Left lung (tissue), 10 donors: ENCODE results near the gene ATAD2B. TPM values are rescaled to one million over a fixed set of nuclear protein-coding genes. Genes with fewer than 3 reads are reported as not detected.
A peak's percentile ranks its signal among the peaks of the same experiment; 100 is the strongest.

Experiments used
- ATAC-seq: fragments of 200-7000 bp; cut with Tn5 transposase; one replicate; pipeline ENCODE4 v1.9.1; 2020; ENCODE audit warnings: moderate library complexity
- DNase-seq, 4 donors: peaks; one replicate each; pipeline ENCODE4 v3.0.0-alpha.2; 2013 to 2020
- H3K27ac ChIP-seq, 2 donors: fragments of 200-600 bp; sonication (generic) in 1 of 2; one replicate each; pipeline versions ENCODE4 v1.5.0 to v1.8.0; 2020 to 2021
- H3K27me3 ChIP-seq, 2 donors: fragments of 200-600 bp; sonication (generic) in 1 of 2; one replicate each; pipeline versions ENCODE4 v1.5.0 to v1.8.0; 2020 to 2021
- H3K36me3 ChIP-seq, 2 donors: fragments of 200-600 bp; sonication (generic) in 1 of 2; one replicate each; pipeline versions ENCODE4 v1.5.0 to v1.8.0; 2020 to 2021
- H3K4me1 ChIP-seq, 2 donors: fragments of 200-600 bp; one replicate each; pipeline ENCODE4 v1.8.0; 2021
- H3K4me3 ChIP-seq, 2 donors: fragments of 200-600 bp; sonication (generic) in 1 of 2; one replicate each; pipeline versions ENCODE4 v1.5.0 to v1.8.0; 2020 to 2021; ENCODE audit warnings: mild to moderate bottlenecking in 1 of 2
- H3K9me3 ChIP-seq, 2 donors: fragments of 200-600 bp; sonication (generic) in 1 of 2; one replicate each; pipeline versions ENCODE4 v1.5.0 to v1.8.0; 2020 to 2021
- intact Hi-C, 2 donors: fragments of 100-400 bp; cut with DNase I; formaldehyde crosslinking; loops; one replicate each; pipeline versions ENCODE4 v1.11.2 to v1.14.2; 2022
- polyA plus RNA-seq, 6 donors: library from polyadenylated mRNA; unstranded; fragments of 120-200 nt; gene quantifications; one replicate each; pipeline ENCODE4 v1.2.1, GENCODE V29; 2013; ENCODE audit not compliant: insufficient read length in 6 of 6
- total RNA-seq, 2 donors: library from RNA; stranded (reverse); fragmentation: NEBNext Ultra II Directional; extraction: Animal tissue kit (Norgen Biotek cat#: 25700); gene quantifications; one replicate each; pipeline ENCODE4 v1.2.1, GENCODE V29; 2021
- TF ChIP-seq, protein P1 (sequence below), 2 donors: fragments of 200-600 bp; sonication (generic) in 1 of 2; IDR thresholded peaks; one replicate each; pipeline versions ENCODE4 v1.5.0 to v1.8.0; 2021; ENCODE audit warnings: antibody characterized with exemption in 2 of 2
- donor health status: DM: no; HTN: yes; CAD: no.
- donor health status: DM: no; HTN: no; CAD: no.

The ATAD2B gene
- total and polyA plus RNA-seq, 8 donors, result 20.1 to 27.4 (median 24.6) TPM

DNA sequence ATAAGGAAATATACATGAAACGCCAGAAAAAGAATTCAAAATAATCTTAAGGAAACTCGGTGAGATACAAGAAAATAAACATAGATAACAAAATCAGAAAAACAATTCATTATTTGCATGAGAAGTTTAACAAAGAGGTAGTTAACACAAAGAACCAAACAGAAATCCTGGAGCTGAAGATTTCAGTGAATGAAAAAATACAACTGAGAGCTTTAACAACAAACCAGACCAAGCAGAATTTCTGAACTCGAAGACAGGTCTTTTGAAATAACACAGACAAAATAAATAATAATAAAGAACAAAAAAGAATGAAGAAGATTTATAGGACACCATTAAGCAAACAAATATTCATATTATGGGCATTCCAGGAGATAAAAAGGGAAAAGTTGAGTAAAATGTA is 204.7 kb downstream of the ATAD2B start:
- TF ChIP-seq, protein P1, sequence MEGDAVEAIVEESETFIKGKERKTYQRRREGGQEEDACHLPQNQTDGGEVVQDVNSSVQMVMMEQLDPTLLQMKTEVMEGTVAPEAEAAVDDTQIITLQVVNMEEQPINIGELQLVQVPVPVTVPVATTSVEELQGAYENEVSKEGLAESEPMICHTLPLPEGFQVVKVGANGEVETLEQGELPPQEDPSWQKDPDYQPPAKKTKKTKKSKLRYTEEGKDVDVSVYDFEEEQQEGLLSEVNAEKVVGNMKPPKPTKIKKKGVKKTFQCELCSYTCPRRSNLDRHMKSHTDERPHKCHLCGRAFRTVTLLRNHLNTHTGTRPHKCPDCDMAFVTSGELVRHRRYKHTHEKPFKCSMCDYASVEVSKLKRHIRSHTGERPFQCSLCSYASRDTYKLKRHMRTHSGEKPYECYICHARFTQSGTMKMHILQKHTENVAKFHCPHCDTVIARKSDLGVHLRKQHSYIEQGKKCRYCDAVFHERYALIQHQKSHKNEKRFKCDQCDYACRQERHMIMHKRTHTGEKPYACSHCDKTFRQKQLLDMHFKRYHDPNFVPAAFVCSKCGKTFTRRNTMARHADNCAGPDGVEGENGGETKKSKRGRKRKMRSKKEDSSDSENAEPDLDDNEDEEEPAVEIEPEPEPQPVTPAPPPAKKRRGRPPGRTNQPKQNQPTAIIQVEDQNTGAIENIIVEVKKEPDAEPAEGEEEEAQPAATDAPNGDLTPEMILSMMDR (IDR thresholded peaks at IDR 0.05), result no peak

DNA sequence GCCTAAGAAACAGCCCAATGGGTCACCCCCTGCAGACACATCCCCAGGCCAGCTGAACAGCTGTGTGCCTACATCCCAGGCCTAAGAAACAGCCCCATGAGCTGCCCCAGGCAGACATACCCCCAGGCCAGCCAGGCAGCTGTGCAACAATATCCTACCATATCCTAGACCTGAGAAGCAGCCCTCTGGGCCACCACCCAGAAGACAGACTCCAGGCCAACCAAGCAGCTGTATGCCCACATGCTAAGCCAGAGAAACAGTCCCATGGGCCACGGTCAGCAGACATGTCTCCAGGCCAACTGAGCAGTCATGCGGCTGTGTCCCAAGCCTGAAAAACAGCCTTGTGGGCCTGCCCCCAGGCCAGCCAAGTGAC is 205.5 kb downstream of the ATAD2B start:
- Histone ChIP-seq H3K4me1 (no peaks in the 10 kb centered on the region), H3K27me3 (no peaks in the 10 kb centered on the region), H3K9me3 (peaks cover 0 to 20% of the 10 kb centered on the region in 2 donors), H3K4me3 (no peak overlapping the region), H3K27ac (no peak overlapping the region), H3K36me3 (peaks cover 0 to 21% of the 10 kb centered on the region in 2 donors)
- DNase-seq (no peak), ATAC-seq (no peak)
- intact Hi-C loops, result no loop called here
- TF ChIP-seq, protein P1 (IDR thresholded peaks at IDR 0.05), result no peak

More for the DNA sequence above, 204.7 kb downstream of the ATAD2B start:
- no peak for DNase-seq
- no peak overlapping the region for H3K27ac ChIP-seq
- no peak overlapping the region for H3K4me3 ChIP-seq
- no peaks in the 10 kb centered on the region for H3K27me3 ChIP-seq
- H3K36me3 ChIP-seq, result peaks cover 0 to 21% of the 10 kb centered on the region in 2 donors
- no peaks in the 10 kb centered on the region for H3K4me1 ChIP-seq
- no peak for ATAC-seq
- intact Hi-C loops, result no loop called here
- H3K9me3 ChIP-seq, result peaks cover 0 to 20% of the 10 kb centered on the region in 2 donors

DNA sequence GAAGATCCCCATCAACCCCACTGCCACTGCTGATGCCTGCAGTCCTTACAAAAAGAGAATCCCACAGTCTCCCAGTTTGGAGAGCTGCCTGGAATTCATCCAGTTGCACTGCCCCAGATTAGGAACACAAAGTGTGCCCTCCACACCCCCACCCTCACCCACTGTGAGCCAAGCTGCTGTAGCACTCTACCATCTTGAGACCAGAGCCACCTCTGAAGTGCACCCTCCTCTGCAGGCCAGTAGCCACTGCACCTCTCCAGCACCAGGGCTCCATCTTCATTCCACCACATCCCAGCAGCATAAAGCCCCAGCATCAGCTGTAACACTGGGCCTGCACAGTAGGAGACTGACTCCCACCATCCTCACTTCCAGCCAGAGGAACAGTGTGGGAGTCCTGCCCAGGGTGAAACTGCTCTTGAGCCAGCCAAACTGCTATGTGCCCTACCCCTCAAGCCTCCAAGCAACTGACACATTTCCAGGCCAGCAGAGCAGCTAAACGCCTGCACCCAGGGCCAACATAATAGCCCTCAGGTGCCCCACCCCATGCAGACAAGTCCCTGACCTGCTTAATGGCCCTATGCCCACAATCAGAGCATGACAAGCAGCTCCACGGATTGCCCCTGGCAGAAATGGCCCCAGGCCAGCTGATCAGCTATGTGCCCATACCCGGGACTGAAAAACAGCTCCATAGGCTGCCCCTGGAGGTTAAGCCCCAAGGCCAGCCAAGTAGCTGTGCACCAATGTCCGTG is 206.0 kb downstream of the ATAD2B start:
- no peaks in the 10 kb centered on the region for H3K4me1 ChIP-seq
- peaks cover 0 to 16% of the 10 kb centered on the region in 2 donors for H3K36me3 ChIP-seq
- no peaks in the 10 kb centered on the region for H3K27me3 ChIP-seq
- H3K4me3 ChIP-seq, result no peak overlapping the region
- intact Hi-C loops, result no loop called here
- ATAC-seq, result peak; percentile 75
- TF ChIP-seq, protein P1 (IDR thresholded peaks at IDR 0.05), result no peak
- peaks cover 0 to 20% of the 10 kb centered on the region in 2 donors for H3K9me3 ChIP-seq
- H3K27ac ChIP-seq, result no peak overlapping the region
- DNase-seq, result no peak

- no peaks in the 10 kb centered on the region for H3K4me1 ChIP-seq
- H3K4me3 ChIP-seq, result no peak overlapping the region
- DNase-seq (no peak), ATAC-seq (no peak)
- no peaks in the 10 kb centered on the region for H3K27me3 ChIP-seq
- H3K27ac ChIP-seq, result no peak overlapping the region
- peaks cover 0 to 16% of the 10 kb centered on the region in 2 donors for H3K36me3 ChIP-seq
- intact Hi-C loops, result no loop called here
- TF ChIP-seq, protein P1 (IDR thresholded peaks at IDR 0.05), result no peak
- H3K9me3 ChIP-seq, result peaks cover 0 to 20% of the 10 kb centered on the region in 2 donors
Observed at GRCh38 chr2:23719716-23720115, 207.2 kb downstream of the ATAD2B start.

- H3K27ac ChIP-seq, result no peak overlapping the region
- H3K36me3 ChIP-seq, result peaks cover 0 to 16% of the 10 kb centered on the region in 2 donors
- H3K4me1 ChIP-seq, result no peaks in the 10 kb centered on the region
- no peaks in the 10 kb centered on the region for H3K27me3 ChIP-seq
- no peak overlapping the region for H3K4me3 ChIP-seq
- no peak for DNase-seq
- ATAC-seq, result no peak
- peaks cover 0 to 16% of the 10 kb centered on the region in 2 donors for H3K9me3 ChIP-seq
- intact Hi-C loops, result no loop called here
- TF ChIP-seq, protein P1 (IDR thresholded peaks at IDR 0.05), result no peak
Observed at GRCh38 chr2:23718931-23719700, 207.8 kb downstream of the ATAD2B start.
